Osteocyte (in vitro differentiated cells): ENCODE data around the gene AMBRA1. TPM values are rescaled to one million over a fixed set of nuclear protein-coding genes. Genes with fewer than 3 reads are reported as not detected.

Experiments
- DNase-seq: peaks from one replicate; pipeline ENCODE4 v3.0.0; 2021; ENCODE audit warnings: mixed read lengths; ENCODE audit not compliant: unreplicated experiment; ENCODE audit errors: extremely low spot score
- H3K27ac Mint-ChIP-seq: one replicate; pipeline ENCODE4 v1.8.0; 2021; ENCODE audit warnings: mild to moderate bottlenecking, mixed read lengths; ENCODE audit not compliant: unreplicated experiment
- H3K27me3 Mint-ChIP-seq: one replicate; pipeline ENCODE4 v1.8.0; 2021; ENCODE audit warnings: mixed read lengths; ENCODE audit not compliant: unreplicated experiment
- H3K36me3 Mint-ChIP-seq: one replicate; pipeline ENCODE4 v1.8.0; 2021; ENCODE audit warnings: mixed read lengths; ENCODE audit not compliant: unreplicated experiment
- H3K4me1 Mint-ChIP-seq: one replicate; pipeline ENCODE4 v1.8.0; 2021; ENCODE audit warnings: mixed read lengths; ENCODE audit not compliant: unreplicated experiment
- H3K4me3 Mint-ChIP-seq: one replicate; pipeline ENCODE4 v1.8.0; 2021; ENCODE audit warnings: mild to moderate bottlenecking, moderate library complexity, mixed read lengths; ENCODE audit not compliant: unreplicated experiment
- H3K9me3 Mint-ChIP-seq: one replicate; pipeline ENCODE4 v1.8.0; 2021; ENCODE audit warnings: mixed read lengths; ENCODE audit not compliant: unreplicated experiment
- total RNA-seq: library from RNA; stranded (reverse); gene quantifications from 2 replicates; pipeline ENCODE4 v1.2.1, GENCODE V29; 2021
- TF ChIP-seq, protein P1 (sequence below): fragments of 200-600 bp; sonication (generic); IDR thresholded peaks from 2 replicates; pipeline ENCODE4 v1.5.0; 2021; ENCODE audit warnings: antibody characterized with exemption, mild to moderate bottlenecking, moderate library complexity

AMBRA1 gene
- total RNA-seq, 1 donor from 2014 or later: 32.1 TPM

DNA sequence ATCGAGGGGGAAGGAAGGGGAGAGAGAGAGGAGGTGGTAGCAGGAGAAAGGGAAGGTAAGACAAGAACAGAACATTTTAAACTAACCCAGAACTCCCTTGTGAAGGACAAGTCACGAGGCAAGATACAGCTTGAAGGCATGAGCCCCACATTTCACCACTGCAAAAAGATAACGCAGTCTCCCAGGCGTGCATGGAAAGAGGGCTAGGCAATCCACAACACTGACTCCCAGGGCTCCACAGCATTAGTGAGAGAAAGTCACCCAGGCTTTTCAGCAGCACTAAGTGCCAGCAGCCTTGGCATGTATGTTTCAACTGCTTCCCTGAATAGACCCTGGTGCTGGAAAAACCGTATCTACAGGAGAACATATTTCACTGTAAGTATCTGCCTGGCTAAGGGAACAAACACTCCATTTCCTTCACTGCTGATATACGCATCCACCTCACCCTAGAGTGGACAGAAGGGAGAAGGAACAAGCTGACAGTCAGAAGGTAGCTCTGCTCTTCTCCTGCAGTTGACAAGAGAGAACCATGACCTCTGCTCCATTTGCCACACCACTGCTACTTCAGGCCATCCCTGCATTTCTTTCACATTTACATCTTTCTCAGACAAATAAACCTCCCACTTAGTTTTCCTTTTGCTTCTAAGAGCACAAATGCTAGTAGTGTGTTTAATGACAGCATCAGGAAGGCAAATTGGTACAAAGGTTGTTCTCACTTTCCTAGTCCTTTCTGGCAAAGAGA is 87.9 kb downstream of the AMBRA1 start:
- Mint-ChIP-seq H3K4me3 (no peak overlapping the region), H3K4me1 (peaks cover 27% of the 10 kb centered on the region), H3K36me3 (peaks cover 28% of the 10 kb centered on the region), H3K27me3 (no peaks in the 10 kb centered on the region), H3K9me3 (no peaks in the 10 kb centered on the region), H3K27ac (no peak overlapping the region)
- DNase-seq: no peak
- TF ChIP-seq, protein P1, sequence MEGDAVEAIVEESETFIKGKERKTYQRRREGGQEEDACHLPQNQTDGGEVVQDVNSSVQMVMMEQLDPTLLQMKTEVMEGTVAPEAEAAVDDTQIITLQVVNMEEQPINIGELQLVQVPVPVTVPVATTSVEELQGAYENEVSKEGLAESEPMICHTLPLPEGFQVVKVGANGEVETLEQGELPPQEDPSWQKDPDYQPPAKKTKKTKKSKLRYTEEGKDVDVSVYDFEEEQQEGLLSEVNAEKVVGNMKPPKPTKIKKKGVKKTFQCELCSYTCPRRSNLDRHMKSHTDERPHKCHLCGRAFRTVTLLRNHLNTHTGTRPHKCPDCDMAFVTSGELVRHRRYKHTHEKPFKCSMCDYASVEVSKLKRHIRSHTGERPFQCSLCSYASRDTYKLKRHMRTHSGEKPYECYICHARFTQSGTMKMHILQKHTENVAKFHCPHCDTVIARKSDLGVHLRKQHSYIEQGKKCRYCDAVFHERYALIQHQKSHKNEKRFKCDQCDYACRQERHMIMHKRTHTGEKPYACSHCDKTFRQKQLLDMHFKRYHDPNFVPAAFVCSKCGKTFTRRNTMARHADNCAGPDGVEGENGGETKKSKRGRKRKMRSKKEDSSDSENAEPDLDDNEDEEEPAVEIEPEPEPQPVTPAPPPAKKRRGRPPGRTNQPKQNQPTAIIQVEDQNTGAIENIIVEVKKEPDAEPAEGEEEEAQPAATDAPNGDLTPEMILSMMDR: no peak

DNA sequence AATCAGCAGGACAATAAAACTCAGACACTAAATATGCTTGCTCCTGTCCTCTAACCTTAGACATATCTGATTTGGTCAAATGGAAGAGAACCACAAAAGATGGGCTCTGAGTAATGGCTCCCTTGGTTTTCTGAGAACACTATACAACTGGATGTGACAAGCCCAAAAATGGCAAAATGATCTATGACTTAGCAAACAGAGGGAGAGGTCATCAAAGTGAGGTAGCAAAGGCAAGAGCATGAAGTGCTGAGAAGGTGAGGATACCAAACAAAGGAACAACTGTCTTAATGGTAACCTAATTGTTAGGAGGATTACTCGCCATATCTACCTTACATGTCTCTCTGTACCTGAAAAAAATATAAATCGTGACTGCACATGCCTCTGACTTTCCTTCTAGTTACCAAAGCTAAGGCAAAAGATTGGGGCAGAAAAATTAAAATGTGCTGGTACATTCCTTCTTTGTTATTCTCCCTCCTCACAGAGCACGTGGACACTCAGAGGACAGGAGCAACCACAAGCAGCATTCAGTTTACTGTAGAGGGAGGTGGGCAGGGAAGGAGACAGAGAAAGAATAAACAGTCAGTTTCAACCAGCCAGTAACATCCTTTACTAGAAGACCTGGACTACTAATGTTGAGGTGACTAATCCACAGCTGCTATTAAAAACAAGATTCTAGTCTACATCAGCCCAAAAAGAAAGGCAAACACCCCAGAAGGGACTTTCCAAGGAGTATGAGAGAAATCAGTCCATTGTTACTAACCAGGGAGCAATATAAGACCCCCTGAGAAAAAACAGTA is 88.8 kb downstream of the AMBRA1 start:
- peaks cover 27% of the 10 kb centered on the region for H3K4me1 Mint-ChIP-seq
- DNase-seq: no peak
- H3K4me3 Mint-ChIP-seq: no peak overlapping the region
- TF ChIP-seq, protein P1: no peak
- peaks cover 28% of the 10 kb centered on the region for H3K36me3 Mint-ChIP-seq
- no peak overlapping the region for H3K27ac Mint-ChIP-seq
- H3K27me3 Mint-ChIP-seq: no peaks in the 10 kb centered on the region
- no peaks in the 10 kb centered on the region for H3K9me3 Mint-ChIP-seq

DNA sequence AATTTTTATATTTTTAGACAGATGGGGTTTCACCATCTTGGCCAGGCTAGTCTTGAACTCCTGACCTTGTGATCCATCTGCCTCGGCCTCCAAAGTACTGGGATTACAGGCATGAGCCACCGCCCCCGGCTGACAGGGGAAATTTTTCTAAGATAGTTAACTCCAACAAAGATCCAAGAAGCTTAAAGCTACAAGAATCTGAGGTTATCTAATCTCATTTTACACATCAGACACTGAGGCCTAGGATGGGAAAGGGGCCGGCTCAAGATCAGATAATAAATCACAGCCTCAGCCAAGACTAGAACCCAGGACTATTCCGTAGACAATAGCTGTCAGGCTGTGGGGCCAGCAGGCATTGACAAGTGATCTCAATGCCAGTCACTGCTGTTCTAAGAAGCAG is 94.0 kb downstream of the AMBRA1 start:
- Mint-ChIP-seq H3K27ac (no peak overlapping the region), H3K4me1 (peaks cover under 1% of the 10 kb centered on the region), H3K36me3 (peaks cover 4% of the 10 kb centered on the region), H3K9me3 (no peaks in the 10 kb centered on the region), H3K4me3 (no peak overlapping the region), H3K27me3 (no peaks in the 10 kb centered on the region)
- DNase-seq: no peak
- TF ChIP-seq, protein P1: no peak

DNA sequence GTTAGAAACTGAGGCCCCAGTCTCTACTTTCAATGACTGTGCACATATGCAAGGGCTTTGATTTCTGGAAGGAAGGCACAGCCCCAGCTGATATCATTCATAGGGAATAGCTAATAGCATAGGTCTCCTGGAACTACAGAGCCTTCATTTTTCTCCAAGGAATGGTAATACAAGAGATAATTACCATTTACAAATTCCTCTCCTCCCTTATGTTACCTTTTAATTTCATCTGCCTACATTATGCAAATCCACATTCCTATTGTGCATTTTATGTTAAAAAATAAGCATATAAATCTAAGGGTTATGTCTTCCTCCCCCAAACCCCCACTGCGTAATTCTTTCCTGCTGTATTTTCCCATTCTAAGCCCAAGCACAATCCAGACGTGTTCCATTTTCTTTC is 94.9 kb downstream of the AMBRA1 start:
- TF ChIP-seq, protein P1: no peak
- Mint-ChIP-seq H3K9me3 (no peaks in the 10 kb centered on the region), H3K27me3 (no peaks in the 10 kb centered on the region), H3K27ac (no peak overlapping the region), H3K36me3 (peaks cover 9% of the 10 kb centered on the region), H3K4me3 (no peak overlapping the region), H3K4me1 (no peaks in the 10 kb centered on the region)
- DNase-seq: no peak

DNA sequence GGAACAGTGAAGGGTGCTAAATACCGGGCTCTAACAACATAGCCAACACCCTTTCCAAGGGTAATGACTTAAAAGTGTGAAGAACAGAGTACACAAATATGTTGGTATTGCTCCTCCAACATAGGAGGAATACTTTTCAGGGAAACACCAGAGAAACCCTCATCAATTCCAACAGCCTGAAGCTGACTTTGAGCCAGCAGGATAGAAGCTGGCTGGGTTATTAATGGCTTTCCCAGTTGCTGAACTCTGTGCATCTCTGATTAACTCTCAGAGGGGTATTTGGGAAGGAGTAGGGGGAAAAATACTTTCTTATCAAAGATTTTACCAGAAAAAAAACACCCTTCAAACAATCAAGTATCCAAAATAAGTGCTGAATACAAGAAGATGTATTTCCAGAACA is 95.6 kb downstream of the AMBRA1 start:
- H3K27ac Mint-ChIP-seq: no peak overlapping the region
- DNase-seq: no peak
- no peaks in the 10 kb centered on the region for H3K4me1 Mint-ChIP-seq
- peaks cover 11% of the 10 kb centered on the region for H3K36me3 Mint-ChIP-seq
- no peaks in the 10 kb centered on the region for H3K27me3 Mint-ChIP-seq
- TF ChIP-seq, protein P1: no peak
- no peak overlapping the region for H3K4me3 Mint-ChIP-seq
- no peaks in the 10 kb centered on the region for H3K9me3 Mint-ChIP-seq
